ENCODE measurements around the gene TNRC6A. TPM values are rescaled to one million over a fixed set of nuclear protein-coding genes. Genes with fewer than 3 reads are reported as not detected.

The TNRC6A gene
- total RNA-seq, 2 donors from 2014 or later, result 41.2 to 50.5 TPM

GRCh38 chr16:24858219-24859041 lies 129.0 kb downstream of the TNRC6A start:
- Mint-ChIP-seq H3K36me3 (peaks cover 0 to 4% of the 10 kb centered on the region in 2 donors), H3K9me3 (peaks cover 0 to 3% of the 10 kb centered on the region in 2 donors), H3K27ac (no peak overlapping the region)
- no peak for ATAC-seq
- DNase-seq (ENCODE audit: low spot score in 2 of 2), result peak in 1 of 2 donors; percentile 58

GRCh38 chr16:24861461-24861860 lies 132.0 kb downstream of the TNRC6A start:
- no peak overlapping the region for H3K27ac Mint-ChIP-seq
- DNase-seq (ENCODE audit: low spot score in 2 of 2), result no peak
- peaks cover 8 to 14% of the 10 kb centered on the region in 2 donors for H3K36me3 Mint-ChIP-seq
- peaks cover 3 to 20% of the 10 kb centered on the region in 2 donors for H3K9me3 Mint-ChIP-seq
- no peak for ATAC-seq

DNA sequence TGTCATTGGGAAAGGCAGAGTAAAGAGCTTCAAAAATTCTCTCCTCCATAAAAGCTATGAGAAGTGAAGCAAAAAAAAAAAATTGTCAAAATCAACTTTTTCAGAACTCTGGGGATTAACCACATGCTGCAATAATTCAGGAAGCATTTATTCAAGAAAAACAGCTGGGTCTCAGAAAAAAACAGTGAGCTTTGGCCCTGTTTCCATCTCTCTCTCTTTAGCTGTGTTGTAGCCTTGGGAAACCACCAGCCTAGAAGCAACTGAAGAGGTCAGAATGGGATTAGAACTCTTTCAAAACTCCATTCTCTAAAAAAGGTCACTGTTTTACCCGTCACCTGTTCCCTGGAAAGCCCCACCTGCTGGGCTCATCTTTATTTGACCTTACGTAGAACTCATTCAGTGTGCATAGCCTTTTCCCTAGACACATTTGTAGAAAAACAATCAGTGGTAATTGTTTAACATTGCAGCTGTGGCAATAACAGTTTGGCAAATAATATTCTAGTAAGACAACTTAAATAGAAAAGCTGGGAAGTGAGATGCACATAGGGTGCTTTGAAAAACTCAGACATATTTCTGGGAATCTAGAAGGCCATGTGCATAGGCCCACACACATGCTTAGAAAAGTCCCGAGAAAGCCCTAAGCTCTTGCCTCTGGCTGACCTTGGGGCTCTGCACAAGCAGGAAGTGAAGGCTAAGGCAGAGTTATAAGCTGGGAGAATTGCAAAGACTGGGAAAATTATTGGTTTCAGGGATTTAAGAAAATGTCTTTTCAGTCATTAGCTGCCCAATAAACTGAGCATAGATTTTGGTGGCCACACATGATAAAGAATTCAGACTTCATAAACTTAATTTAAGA lies 134.4 kb downstream of the TNRC6A start:
- H3K27ac Mint-ChIP-seq, result no peak overlapping the region
- ATAC-seq (no peak), DNase-seq (ENCODE audit: low spot score in 2 of 2) (no peak)
- H3K36me3 Mint-ChIP-seq, result peaks cover 8 to 14% of the 10 kb centered on the region in 2 donors
- H3K9me3 Mint-ChIP-seq, result peaks cover 3 to 20% of the 10 kb centered on the region in 2 donors

DNA sequence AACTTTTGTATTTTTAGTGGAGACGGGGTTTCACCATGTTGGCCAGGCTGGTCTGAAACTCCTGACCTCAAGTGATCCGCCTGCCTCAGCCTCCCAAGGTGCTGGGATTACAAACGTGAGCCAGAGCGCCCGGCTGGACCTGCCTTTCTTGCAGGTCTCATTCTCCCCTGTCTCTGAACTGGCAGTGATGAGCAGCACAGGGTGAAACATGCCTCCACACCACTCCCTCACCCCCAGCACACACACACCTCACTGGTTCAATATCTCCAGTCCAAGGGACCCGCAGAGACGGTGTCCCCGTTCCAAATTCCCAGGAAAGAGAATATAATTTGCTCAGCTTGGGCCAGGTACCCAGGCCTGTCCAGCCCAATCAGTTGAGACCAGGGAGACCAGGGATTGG lies 139.6 kb downstream of the TNRC6A start:
- Mint-ChIP-seq H3K36me3 (peaks cover 4% of the 10 kb centered on the region in 2 donors), H3K27ac (no peak overlapping the region), H3K9me3 (peaks cover 3 to 10% of the 10 kb centered on the region in 2 donors)
- no peak for ATAC-seq
- no peak for DNase-seq (ENCODE audit: low spot score in 2 of 2)

GRCh38 chr16:24871891-24872290 lies 142.4 kb downstream of the TNRC6A start:
- H3K27ac Mint-ChIP-seq, result no peak overlapping the region
- no peaks in the 10 kb centered on the region for H3K9me3 Mint-ChIP-seq
- DNase-seq (ENCODE audit: low spot score in 2 of 2) (no peak), ATAC-seq (no peak)
- no peaks in the 10 kb centered on the region for H3K36me3 Mint-ChIP-seq

DNA sequence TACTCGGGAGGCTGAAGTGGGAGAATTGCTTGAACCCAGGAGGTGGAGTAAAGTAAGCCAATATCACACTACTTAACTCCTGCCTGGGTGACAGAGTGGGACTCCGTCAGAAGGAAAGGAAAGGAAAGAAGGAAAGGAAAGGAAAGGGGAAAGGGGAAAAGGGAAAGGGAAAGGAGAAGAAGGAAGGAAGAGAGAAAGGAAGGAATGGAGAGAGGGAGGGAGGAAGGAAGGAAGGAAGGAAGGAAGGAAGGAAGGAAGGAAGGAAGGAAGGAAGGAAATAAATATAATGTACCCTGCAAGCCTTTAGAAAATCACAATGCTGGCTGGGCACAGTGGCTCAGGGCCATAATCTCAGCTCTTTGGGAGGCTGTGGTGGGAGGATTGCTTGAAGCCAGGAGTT lies 143.6 kb downstream of the TNRC6A start:
- DNase-seq (ENCODE audit: low spot score in 2 of 2) (no peak), ATAC-seq (no peak)
- H3K27ac Mint-ChIP-seq, result no peak overlapping the region
- H3K36me3 Mint-ChIP-seq, result no peaks in the 10 kb centered on the region
- H3K9me3 Mint-ChIP-seq, result no peaks in the 10 kb centered on the region

GRCh38 chr16:24875466-24875865 lies 146.0 kb downstream of the TNRC6A start:
- H3K9me3 Mint-ChIP-seq, result no peaks in the 10 kb centered on the region
- ATAC-seq, result no peak
- H3K36me3 Mint-ChIP-seq, result no peaks in the 10 kb centered on the region
- no peak overlapping the region for H3K27ac Mint-ChIP-seq
- no peak for DNase-seq (ENCODE audit: low spot score in 2 of 2)

Other genes starting within 250 kb of the TNRC6A start
- gene RBBP6, start 190.1 kb upstream of the TNRC6A start, total RNA-seq, result 10 to 100 TPM; 69.7 to 76.2 TPM
- gene SLC5A11, start 116.3 kb downstream of the TNRC6A start, total RNA-seq, result not detected